ENCODE measurements around the gene SLC6A1.

The SLC6A1 gene

DNA sequence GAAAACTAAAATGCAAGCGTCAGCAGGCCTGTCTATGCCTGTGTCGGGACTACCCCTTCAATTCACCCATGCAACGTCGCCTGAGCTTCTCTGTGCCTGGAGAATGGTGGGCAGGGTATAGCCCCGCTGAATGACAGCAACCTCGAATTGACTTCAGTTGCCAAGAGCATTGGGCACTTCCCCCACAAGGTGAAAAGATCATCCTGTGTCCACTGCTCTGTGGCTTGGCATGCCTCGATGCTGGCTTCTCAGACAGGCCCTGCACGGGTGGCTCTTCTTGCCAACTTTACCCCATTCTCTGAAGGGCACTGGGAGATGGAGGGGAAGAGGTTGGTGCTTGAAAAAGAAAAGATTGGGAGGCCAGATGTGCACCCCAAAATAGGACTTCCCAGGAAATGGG, 3.3 kb downstream of the SLC6A1 start:
- DNase-seq: no peak

DNA sequence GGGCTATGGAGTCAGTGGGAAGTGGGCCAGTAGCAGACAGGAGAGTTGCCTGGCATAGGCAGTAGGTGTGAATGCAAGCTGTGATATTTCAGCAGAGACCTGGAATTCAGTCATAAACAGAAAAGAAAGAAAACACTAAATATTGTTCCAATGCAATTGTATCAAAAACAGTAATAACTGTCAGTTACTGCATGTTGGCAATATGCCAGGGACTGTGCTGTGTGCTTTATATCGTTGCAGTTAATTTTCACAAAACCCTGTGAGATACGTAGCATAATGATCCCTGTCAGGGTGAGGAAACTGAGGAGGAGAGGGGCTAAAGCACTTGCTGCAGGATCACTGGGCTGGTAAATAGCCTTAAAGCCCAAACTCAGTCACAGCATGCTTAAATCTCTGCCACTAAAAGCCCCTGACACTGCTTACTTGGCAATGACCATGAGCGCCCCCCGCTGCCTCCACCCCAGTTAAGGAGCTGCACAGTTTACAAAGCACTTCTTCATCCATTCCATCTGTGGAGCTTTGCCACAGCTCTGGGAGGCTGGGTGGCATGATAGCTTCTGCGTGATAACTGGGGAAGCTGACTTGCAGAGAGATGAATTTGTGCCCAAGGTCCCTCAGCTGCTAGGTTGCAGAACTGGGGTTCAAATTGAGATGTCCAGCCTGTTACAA, 3.9 kb downstream of the SLC6A1 start:
- DNase-seq: no peak

DNA sequence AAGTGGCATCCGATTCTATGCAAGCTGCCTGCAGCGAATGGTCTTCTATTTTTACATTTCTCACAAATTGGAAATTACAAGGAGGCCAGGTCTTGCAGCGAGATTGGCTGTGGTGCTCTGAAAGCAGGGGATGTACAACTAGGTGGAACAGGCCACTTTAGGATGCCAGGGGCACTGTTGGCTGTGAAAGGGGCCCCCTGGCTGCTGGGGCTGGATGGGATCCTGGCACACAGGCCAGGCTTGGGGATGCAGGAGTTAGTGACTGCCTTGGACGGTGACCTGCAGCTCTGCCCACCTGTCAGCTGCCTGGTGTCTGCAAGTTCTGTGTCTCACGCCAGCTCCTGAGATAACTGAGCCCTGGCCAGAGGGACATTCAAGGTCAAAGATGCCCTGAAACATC, 4.6 kb downstream of the SLC6A1 start:
- no peak for DNase-seq

DNA sequence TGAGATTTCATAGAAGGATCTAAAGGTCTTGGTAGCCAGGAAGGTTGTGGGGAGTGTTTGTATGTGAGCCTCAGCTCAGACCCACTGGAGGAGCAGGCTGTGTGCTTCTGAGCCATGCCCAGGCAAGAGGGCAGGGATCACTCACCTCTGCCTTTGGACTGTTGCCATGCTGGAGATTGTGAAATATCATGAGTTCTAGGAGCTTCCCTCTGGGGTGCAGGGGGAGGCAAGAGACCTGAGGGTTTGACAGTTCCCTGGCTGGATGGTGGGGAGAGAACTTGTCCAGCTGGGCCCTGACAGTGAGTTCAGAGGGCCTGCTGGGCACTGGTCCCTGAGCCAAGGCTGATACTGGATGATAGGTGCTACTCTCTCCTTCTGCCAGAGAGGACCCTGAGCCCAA, 6.0 kb downstream of the SLC6A1 start:
- DNase-seq: no peak

DNA sequence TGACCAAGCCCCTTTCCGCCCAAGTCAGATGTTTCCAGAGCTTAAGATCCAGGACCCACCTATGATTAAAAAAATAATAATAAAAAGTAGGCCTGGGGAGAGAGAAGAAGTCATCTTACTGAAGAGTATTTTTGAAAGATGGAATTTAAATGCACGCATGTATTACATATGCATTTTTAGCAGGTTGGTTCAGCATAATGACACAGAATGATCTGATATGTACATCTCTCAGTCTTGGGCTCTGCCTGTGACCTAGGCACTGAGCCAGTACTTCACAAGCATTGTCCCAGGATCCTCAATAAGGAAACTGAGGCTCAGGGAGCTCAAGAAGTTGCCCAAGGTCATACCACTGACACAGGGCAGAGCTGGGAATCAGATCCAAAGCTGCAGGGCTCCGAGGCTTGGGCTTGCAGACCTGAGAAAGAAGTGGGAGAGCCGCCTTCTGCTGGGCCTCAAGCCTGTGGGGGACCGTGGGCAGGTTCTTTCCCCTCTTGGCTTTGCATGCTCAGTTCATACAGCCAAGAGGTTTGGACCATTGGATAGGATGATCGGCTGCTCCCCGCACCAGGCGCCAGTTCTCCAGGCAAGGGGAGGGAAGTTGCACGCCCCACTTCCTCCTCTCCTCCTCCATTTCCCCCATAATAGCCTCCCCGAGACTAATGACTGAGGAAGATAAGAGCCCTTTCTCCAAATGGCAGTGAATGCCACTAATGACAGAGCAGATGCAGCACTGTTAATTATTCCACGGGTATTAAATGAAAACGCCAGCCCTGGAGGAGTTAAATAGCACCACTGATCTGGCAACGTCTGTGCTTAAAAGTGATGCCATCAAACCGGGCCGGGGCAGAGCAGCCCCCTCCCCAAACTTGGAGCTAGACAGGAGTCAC, 6.9 kb downstream of the SLC6A1 start:
- no peak for DNase-seq

DNA sequence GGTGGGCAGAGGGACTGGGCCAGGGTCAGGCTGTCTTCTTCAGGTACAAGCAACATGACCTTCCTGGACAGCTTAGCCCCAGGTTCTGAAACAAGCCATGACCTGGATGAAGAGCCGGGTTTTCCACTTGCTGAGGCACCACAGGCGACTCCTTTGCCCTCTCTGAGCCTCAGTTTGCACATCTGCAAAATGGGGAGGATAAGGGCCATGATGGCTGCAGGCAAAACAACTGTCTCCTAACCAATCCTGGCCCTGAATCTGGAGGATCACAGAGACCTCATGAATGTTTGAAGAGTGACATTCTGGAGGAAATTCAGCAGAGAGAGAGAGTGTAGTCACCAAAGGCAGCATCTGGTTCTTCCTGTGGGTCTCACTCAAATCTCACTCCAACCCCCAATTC, 8.0 kb downstream of the SLC6A1 start:
- DNase-seq: no peak

DNA sequence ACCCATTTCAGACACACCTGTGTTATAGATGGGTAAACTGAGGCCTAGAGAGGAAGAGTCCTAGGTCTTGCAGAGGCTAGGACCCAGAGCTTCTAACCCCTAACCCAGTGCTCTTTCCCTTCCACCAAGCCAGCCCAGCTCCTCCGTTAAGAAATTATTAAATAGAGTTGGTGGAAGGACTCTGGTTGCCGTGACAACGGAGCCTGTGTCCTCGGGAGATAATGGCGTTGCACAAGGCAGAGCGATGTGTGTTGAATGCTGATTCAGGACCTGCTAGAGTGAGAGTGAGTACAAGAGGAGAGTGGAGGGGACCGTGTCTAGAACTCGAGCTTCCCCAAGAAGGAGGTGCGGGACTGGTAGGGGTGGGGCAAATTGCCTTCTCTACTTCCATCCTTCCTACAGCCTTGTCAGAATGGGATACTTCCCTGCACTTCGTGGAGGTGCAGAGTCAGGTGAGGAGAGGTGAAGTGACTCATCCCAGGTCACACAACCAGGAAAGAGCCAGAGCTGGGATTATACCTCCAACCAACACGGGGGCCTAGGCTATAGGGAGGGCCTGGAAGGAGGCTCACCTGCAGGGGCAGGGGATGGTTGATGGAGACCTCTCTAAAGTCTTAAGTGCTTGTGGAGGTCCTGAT, 8.6 kb downstream of the SLC6A1 start:
- DNase-seq: no peak

DNA sequence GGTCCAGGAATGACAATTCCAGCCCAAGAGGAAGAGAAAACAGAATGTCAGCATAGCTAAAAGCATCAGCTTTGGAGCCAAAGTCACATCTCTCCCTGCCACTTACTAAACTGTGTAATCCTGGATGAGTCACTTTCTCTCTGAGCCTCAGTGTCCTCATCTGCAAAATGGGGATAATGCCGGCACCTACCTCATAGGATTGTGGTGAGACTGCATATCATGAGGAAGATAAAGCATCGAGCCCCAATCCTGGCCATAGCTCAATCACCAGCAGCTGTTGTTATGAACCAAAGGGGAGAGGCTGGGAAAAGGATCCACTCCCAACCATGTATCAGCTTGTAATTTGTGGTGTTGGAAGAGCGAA, 9.1 kb downstream of the SLC6A1 start:
- DNase-seq: no peak

DNA sequence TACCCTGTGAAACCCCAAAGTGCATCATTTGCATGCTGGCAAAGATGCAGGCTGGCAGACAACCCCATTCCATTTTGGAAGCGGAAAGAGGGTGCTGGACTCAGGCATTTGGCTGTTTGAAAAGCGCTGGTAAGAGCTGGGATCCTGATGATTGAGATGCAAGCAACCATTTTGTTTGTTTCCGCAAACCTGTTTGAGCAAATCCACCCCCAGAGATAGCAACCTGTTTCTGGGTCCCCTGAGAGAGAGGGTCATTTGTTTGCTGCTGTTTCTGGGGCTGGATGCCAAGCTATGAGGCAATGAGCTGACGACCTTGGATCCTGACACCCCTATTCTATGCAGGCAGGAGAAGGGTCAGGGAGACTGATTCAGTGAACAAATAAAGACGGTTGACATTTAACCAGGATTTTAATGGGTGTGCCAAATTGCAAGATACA, 9.8 kb downstream of the SLC6A1 start:
- DNase-seq: no peak

DNA sequence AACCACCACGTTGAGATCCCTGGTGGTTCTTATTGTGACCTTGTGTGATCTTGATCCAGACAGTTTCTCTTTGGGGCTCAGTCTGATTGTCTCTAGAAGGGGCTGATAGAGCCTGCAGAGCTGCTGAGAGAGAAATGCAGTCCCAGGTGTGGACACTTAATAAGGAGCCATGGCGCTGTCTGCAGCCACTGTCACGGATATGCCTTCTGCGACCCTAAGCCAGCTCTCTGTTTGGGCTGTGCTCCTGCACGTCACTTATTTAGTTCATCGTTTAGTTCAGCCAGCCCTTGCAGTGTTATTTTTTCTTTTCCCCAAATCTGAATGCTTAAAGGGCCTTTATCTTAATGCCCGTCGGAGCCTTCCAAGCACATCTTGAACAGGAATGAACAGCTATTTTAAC, 12.0 kb downstream of the SLC6A1 start:
- DNase-seq: no peak

DNA sequence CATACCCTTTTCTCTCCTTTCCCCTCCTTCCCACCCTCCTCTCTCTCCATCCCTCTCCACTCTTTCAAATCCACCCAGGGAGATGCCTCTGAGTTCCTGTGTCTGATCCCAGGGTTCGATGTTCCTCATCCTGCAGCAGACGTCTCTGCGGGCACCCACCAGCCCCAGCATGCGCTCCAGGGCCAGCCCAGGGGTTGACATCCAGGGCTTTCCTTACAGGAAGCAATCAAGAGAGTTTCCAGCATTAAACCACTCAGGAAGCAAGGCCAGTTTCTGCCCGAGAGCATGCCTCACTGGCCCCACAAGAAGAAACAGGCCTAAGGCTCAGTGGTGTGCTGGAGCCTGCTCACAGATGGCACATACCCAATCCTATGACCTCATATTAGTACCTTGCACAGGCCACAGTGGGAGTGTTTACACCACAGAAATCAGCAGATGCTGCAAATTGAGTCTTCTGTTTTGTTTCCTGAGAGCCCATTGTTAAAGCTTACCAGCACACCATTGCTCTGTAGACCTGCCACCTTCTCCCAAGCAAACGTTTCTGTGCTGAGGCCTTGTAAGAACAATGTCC, 13.2 kb downstream of the SLC6A1 start:
- no peak for DNase-seq

DNA sequence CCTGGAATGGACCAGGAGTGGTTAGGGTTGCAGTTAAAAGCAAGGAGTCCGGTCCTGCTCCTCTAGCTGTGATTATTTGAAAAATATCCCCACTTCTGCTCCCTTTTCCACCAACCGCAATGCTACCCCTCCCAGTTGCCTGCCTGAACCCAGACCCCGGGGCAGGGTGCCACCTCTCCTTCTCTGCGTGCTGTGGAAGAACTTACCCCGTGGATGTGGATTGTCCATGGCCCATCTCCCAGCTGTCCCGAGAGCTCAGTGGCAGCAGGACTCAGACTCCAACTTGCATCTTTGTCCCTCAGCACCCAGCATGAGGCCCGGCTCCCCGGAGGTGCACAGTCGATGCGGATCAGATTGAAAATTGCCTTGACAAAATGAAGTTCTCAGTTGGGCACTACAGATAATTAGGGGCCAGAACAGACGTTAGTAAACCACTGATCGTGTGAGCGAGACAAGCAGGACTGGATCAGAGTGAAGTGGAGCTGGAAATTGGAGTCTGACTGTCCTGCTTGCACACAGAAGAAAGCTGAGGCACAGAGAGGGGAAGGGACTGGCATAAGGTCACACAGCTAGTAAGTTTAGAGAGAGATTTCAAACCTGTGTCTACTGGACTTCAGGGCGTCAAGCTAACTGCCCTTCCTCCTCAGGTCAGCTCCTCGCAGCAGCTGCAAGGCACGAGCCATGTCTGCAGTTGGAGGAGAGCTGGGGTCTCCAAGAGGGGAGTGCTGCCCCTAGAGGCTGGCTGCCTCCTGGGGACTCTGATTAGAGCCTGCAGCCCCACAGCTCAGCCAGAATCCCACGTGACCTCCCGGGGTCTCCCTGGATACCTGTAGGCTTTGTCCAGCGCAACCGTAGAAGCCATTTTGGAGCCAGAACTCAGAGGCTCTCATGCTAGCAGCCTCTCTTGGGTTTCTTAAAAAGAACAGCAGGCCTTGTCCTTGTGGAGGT, 14.7 kb downstream of the SLC6A1 start:
- DNase-seq: no peak

DNA sequence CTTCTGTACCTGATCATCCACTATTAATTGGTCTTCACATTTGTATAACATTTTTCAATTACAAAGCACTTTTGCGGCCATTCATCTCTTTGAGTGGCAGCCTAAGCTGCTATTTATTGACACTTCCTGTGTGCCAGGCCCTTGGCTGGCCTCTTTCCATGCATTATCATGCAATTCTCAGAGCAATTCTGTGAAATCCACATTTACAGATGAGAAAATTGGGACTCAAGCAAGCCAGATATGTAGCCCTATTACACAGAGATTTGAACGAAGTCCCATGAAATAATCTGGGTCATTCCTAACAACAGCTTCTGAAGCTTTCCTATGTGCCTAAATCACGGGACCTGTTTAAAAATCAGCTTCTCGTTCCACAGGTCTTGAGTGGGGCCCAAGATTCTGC, 17.4 kb downstream of the SLC6A1 start:
- DNase-seq: no peak

DNA sequence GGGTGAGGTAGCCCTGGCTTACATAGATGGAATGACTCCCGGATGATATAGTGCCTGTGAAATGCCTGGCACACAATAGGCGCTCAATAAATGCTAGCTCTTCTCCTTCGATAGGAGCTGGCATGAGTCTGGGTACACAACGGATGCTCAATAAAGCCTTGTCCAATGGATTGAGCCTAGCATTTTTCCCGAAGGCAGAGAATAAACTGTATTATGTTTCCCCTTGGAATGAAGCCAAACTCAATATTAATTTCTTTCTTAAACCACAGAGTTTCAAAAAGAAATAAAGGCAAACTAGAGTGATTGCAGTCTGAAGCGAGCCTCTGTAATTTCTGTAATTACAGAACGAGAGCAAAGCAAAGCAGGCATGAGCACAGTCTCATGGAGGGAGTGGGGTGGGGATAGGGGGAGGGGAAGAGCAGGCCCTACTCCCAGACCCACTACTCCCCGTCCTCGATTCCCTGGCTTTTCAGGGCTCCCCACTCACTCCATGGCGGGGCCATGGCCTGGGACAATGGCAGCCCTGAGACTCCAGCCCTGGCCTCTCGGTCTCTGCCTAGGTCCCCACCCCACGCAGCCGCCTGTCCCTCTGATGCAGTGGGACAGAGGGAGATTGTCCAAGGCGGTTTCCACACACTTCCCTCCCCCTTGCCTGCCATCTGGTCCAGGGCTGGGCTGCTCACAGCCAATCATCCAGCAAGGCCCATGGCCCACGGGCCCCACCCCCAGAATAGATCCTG, 18.0 kb downstream of the SLC6A1 start:
- no peak for DNase-seq

DNA sequence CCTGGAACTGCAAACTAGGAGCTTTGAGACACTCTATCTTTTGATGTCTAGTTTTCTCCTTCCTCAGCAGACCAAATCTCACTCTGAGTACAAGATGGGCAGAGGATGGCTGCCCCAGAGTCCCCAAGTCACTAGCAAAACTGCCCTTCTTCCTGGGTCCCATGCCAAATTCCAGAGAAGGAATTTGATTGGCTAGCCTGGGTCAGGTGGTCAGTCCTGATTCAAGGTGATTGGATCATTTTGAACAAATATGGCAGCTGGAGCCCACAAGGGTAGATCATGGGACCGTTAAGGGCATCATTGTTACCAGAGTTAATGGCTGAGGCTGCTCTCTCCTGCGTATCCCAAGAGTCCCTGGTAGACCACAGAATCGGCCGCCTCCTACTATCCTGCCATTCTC, 21.7 kb downstream of the SLC6A1 start:
- DNase-seq: no peak

DNA sequence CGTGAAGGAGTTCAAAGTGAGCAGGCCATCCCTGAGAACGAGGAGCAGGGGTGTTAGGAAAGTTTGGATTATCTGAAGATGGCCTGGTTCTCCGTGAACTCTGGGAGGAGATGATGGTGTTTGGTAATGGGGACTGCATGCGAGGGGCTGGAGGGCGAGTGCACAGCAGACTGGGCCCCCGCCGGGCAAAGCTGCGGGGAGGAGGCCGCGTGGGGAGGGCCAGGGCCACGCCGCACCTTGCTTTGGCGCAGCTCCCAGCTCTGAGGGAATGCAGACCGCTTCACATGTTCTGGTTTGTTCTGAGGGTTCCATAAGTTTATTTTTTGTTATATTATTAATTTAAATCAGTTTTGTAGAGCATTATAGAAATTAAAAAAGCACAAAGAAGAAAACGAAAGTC, 22.2 kb downstream of the SLC6A1 start:
- DNase-seq: no peak

DNA sequence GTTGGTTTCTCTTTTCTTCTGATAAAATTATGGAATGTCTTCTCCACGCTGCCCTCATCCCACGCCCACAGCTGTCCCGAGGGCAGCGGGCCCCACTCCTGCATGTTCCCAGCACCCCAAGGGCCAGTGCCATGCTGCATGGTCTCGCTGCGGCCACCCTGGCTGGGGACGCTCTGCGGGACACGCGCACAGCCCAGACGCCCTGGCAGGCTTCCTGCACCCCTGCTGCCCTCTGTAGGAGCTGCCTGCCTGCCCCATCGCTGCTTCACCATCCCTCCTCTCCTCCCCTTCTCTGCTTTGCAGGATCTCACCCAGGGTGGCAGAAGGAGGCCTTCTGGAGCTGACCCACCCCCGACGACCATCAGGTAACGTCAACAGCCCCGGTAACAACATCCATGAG, 22.8 kb downstream of the SLC6A1 start:
- no peak for DNase-seq

DNA sequence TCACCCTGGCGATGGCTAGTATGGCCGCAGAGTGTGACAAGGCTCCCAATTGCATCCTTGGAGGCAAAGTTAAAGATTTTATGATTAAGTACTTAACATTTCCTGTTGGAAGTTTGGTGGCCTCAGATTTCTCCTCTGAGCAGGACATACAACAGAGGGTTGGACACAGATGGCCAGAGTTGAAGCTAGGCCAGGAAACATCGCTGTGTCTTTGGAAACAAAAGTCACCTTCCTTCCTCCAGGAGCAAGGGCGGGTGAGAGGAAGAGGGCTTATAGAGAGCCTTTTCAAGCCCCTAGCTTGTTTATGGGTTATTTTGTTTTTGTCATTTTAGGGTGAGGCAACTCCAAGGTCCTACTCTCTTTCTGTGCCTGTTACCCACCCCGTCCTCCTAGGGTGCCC, 24.2 kb downstream of the SLC6A1 start:
- no peak for DNase-seq

DNA sequence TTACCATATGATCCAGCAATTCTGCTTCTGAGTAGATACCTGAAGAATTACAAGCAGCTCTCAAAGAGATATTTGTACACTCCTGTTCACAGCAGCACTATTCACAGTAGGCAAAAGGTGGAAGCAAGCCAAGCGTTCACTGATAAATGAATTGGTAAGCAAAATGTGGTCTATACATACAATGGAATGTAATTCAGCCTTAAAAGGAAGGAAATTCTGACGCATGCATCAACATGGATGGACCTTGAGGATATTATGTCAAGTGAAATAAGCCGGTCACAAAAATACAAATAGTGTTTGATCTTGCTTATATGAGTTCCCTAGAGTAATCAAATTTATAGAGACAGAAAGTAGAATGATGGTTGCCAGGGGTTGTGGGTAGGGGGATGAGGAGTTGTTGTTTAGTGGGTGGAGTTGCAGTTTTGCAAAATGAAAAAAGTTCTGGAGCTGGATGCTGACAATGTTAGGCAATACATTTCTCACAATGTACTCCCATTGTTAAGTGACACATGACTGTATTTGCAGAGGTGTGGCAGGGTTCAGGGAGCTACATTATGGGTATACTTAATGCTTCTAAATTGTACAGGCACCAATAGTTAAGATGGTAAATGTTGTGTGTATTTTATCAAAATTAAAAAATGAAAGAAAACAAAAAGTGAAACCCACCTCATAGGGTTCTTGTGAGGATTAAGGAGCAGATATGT, 26.7 kb downstream of the SLC6A1 start:
- no peak for DNase-seq

DNA sequence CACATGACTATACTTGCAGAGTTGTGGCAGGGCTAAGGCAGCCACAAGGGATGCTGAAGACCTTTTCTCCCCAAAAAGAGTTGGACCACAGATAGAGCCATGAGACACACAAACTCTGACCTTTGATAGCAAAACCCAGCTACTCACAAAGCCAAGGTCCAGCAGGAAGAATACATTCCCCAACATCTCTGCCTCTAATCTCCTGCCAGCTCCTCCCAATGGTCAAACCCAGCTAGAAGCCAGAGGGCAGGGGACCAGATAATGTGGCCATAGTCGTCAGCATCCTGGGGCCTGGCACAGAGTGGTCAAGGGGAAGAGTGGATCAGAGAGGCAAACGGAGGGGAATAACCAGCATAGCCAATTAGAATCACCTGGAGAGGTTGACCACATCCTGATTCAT, 28.2 kb downstream of the SLC6A1 start:
- DNase-seq: no peak

DNA sequence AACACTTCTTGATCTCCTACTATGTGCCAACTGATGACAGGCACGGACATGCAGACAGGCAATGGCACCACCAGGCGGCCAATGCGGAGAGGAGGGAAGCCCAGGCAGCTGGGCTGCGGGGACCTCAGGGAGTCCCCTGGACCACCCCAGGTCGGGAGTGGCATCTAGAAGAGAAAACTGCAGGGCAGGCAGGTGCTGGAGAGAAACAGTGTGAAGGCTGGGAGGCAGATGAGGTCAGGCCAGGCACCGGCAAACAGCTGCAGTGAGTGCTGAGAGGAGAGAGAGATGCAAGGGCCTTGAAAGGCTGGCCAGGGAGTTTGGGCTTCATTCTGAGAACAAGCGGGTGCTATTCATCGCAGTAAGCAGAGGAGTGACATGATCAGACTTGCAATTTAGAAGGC, 29.1 kb downstream of the SLC6A1 start:
- DNase-seq: no peak

Data from activated T-cell treated with anti-CD3 and anti-CD28 coated beads for 4 hours (primary cell).